MCF 10A (cell line): ENCODE results near the gene WDR53. TPM values are rescaled to one million over a fixed set of nuclear protein-coding genes. Genes with fewer than 3 reads are reported as not detected.
"Not testable (repeated sequence)": the region's sequence is repeated elsewhere in the genome, so short reads cannot be mapped to it uniquely, and the experiment has no call there.

Experiments used
- Bru-seq: library from RNA; stranded (reverse); fragments of 400-500 nt; gene quantifications from one replicate; lab custom pipeline; 2021; lab: Mats Ljungman, UMichigan
- BruChase-seq, 2 experiments: library from RNA; stranded (reverse); fragments of 400-500 nt; gene quantifications; one replicate each; lab custom pipeline; 2021; lab: Mats Ljungman, UMichigan
- BruUV-seq: library from RNA; stranded (reverse); fragments of 400-500 nt; replicated peaks from 2 replicates; lab custom pipeline; 2021; lab: Mats Ljungman, UMichigan
- CTCF ChIA-PET: fragments of 300-600 bp; sonication (Branson Sonifier 250); formaldehyde crosslinking; extraction: SDS; loops from one replicate; lab custom pipeline; 2021; ENCODE audit warnings: antibody characterized with exemption, inconsistent platforms; lab: Yijun Ruan, JAX
- POLR2A ChIA-PET: fragments of 300-600, 350-650 bp; sonication (Branson Sonifier 250); formaldehyde crosslinking; extraction: SDS; loops from one replicate; lab custom pipeline; 2020; ENCODE audit warnings: antibody characterized with exemption, inconsistent platforms; lab: Yijun Ruan, JAX
- DNase-seq: peaks from one replicate; pipeline ENCODE4 v3.0.0-alpha.2; 2018; ENCODE audit not compliant: unreplicated experiment
- H3K27ac Mint-ChIP-seq: one replicate; pipeline ENCODE4 v1.8.0; 2022; ENCODE audit warnings: mild to moderate bottlenecking, low read depth, mixed read lengths; ENCODE audit not compliant: unreplicated experiment
- H3K27me3 Mint-ChIP-seq: one replicate; pipeline ENCODE4 v1.8.0; 2022; ENCODE audit warnings: mixed read lengths; ENCODE audit not compliant: insufficient read depth, unreplicated experiment
- H3K36me3 Mint-ChIP-seq: one replicate; pipeline ENCODE4 v1.8.0; 2022; ENCODE audit warnings: mild to moderate bottlenecking, moderate library complexity, mixed read lengths; ENCODE audit not compliant: insufficient read depth, unreplicated experiment
- H3K4me1 Mint-ChIP-seq: one replicate; pipeline ENCODE4 v1.8.0; 2022; ENCODE audit warnings: mixed read lengths; ENCODE audit not compliant: insufficient read depth, unreplicated experiment
- H3K4me3 Mint-ChIP-seq: one replicate; pipeline ENCODE4 v1.8.0; 2022; ENCODE audit warnings: mild to moderate bottlenecking, moderate library complexity, mixed read lengths; ENCODE audit not compliant: unreplicated experiment
- H3K9me3 Mint-ChIP-seq: one replicate; pipeline ENCODE4 v1.8.0; 2022; ENCODE audit warnings: mixed read lengths; ENCODE audit not compliant: unreplicated experiment
- CTCF ChIP-seq: fragments of 200-600 bp; IDR thresholded peaks from one replicate; pipeline ENCODE4 v1.8.0; 2022; ENCODE audit warnings: antibody characterized with exemption, mild to moderate bottlenecking; ENCODE audit not compliant: unreplicated experiment
- intact Hi-C: fragments of 100-400 bp; cut with micrococcal nuclease; formaldehyde crosslinking; loops from 2 replicates; pipeline ENCODE4 v1.14.1; 2022
- long read RNA-seq: library from polyadenylated mRNA; stranded (forward); transcript quantifications from one replicate; pipeline ENCODE4 v2.0.0, GENCODE V29; 2022
- total RNA-seq: library from RNA; stranded (reverse); gene quantifications from 2 replicates; pipeline ENCODE4 v1.2.3, GENCODE V29; 2022

The WDR53 gene
- 14.4 and 18.8 TPM in 2 replicates for total RNA-seq
- Bru-seq, nascent RNA: percentile 71 among the genes with signal in this experiment
- BruChase-seq, experiment 1, labeled RNA remaining after a 6-hour chase: percentile 62 among the genes with signal in this experiment
- BruChase-seq, experiment 2, labeled RNA remaining after a 2-hour chase: percentile 78 among the genes with signal in this experiment
- long read RNA-seq, partial matches to known transcripts: 6 of 25 reads
- long read RNA-seq, other reads (novel, unspliced or antisense): 15 of 25 reads

GRCh38 chr3:196568246-196569002 is at the start of gene WDR53, which contains the start of gene FBXO45:
TSS of gene WDR53 (minus strand) at chr3:196568554. CDS start at chr3:196561475, 7,079 bp downstream.
TSS of gene FBXO45 (plus strand) at chr3:196568660. CDS start at chr3:196568985, 325 bp downstream.
- H3K4me1 Mint-ChIP-seq: peaks cover 20% of the 10 kb centered on the region
- intact Hi-C loops: no loop called here
- POLR2A ChIA-PET: interaction anchor here (0.6 to 3.3 kb wide), 33 partner anchors 8 to 1224 kb away, joined by 3 to 41 read pairs (median 5); partner anchors contain the start of genes CEP19, NCBP2, PAK2 and PIGX
- CTCF ChIA-PET: interaction anchor here (0.6 to 1.0 kb wide), 4 partner anchors 19 to 674 kb away, joined by 3 to 5 read pairs (median 4); no protein-coding TSS in a partner anchor
- H3K36me3 Mint-ChIP-seq: peaks cover 9% of the 10 kb centered on the region
- H3K9me3 Mint-ChIP-seq: no peaks in the 10 kb centered on the region
- peak within 1 kb of the TSS; percentile 87 for H3K27ac Mint-ChIP-seq
- TF ChIP-seq CTCF: no peak
- peak within 1 kb of the TSS; percentile 85 for H3K4me3 Mint-ChIP-seq
- H3K27me3 Mint-ChIP-seq: no peaks in the 10 kb centered on the region
- BruUV-seq: no TSS peak
- DNase-seq: peak; percentile 95

GRCh38 chr3:196617256-196617655 is 48.9 kb upstream of the WDR53 start:
- no TSS peak for BruUV-seq
- Mint-ChIP-seq H3K27me3 (no peaks in the 10 kb centered on the region), H3K36me3 (no peaks in the 10 kb centered on the region), H3K4me3 (no peak overlapping the region), H3K4me1 (no peaks in the 10 kb centered on the region), H3K27ac (no peak overlapping the region), H3K9me3 (no peaks in the 10 kb centered on the region)
- ChIA-PET POLR2A (interaction anchor here (1.4 kb wide), 1 partner anchor 9 kb away, joined by 3 read pairs; no protein-coding TSS in a partner anchor), CTCF (interaction anchor here (0.6 to 1.0 kb wide), 2 partner anchors 37 to 65 kb away, joined by 3 read pairs; no protein-coding TSS in a partner anchor)
- DNase-seq: no peak
- no peak for TF ChIP-seq CTCF
- intact Hi-C loops: no loop called here

GRCh38 chr3:196615234-196615633 is 46.9 kb upstream of the WDR53 start:
- H3K9me3 Mint-ChIP-seq, BruUV-seq, DNase-seq, H3K4me1 Mint-ChIP-seq, H3K27me3 Mint-ChIP-seq, H3K27ac Mint-ChIP-seq, POLR2A ChIA-PET, intact Hi-C loops, H3K36me3 Mint-ChIP-seq, H3K4me3 Mint-ChIP-seq: not testable (repeated sequence)
- CTCF ChIA-PET: interaction anchor here (0.7 to 10.2 kb wide), 2 partner anchors 71 to 264 kb away, joined by 3 to 149 read pairs; no protein-coding TSS in a partner anchor

GRCh38 chr3:196611761-196612483 is 43.6 kb upstream of the WDR53 start:
- no peak overlapping the region for H3K4me3 Mint-ChIP-seq
- ChIA-PET POLR2A (interaction anchor here (0.6 to 0.9 kb wide), 2 partner anchors 39 to 44 kb away, joined by 3 read pairs; partner anchors contain the start of genes FBXO45 and WDR53), CTCF (interaction anchor here (0.6 to 10.2 kb wide), 6 partner anchors 74 to 538 kb away, joined by 3 to 149 read pairs (median 5); partner anchors contain the start of gene NCBP2)
- no peaks in the 10 kb centered on the region for H3K27me3 Mint-ChIP-seq
- no peak for DNase-seq
- H3K9me3 Mint-ChIP-seq: peaks cover 7% of the 10 kb centered on the region
- peaks cover 9% of the 10 kb centered on the region for H3K4me1 Mint-ChIP-seq
- H3K27ac Mint-ChIP-seq: no peak overlapping the region
- no TSS peak for BruUV-seq
- intact Hi-C loops: no loop called here
- H3K36me3 Mint-ChIP-seq: no peaks in the 10 kb centered on the region
- TF ChIP-seq CTCF: no peak
